CD4-positive, alpha-beta T cell treated with Interleukin-21 for 1 hour (primary cell): ENCODE data around the gene AP3D1.
A peak's percentile ranks its signal among the peaks of the same experiment; 100 is the strongest.
"Not testable (repeated sequence)": the region's sequence is repeated elsewhere in the genome, so short reads cannot be mapped to it uniquely, and the experiment has no call there.

Experiments used
- DNase-seq: peaks from one replicate; pipeline ENCODE4 v3.0.0-alpha.2; 2020

The AP3D1 gene

DNA sequence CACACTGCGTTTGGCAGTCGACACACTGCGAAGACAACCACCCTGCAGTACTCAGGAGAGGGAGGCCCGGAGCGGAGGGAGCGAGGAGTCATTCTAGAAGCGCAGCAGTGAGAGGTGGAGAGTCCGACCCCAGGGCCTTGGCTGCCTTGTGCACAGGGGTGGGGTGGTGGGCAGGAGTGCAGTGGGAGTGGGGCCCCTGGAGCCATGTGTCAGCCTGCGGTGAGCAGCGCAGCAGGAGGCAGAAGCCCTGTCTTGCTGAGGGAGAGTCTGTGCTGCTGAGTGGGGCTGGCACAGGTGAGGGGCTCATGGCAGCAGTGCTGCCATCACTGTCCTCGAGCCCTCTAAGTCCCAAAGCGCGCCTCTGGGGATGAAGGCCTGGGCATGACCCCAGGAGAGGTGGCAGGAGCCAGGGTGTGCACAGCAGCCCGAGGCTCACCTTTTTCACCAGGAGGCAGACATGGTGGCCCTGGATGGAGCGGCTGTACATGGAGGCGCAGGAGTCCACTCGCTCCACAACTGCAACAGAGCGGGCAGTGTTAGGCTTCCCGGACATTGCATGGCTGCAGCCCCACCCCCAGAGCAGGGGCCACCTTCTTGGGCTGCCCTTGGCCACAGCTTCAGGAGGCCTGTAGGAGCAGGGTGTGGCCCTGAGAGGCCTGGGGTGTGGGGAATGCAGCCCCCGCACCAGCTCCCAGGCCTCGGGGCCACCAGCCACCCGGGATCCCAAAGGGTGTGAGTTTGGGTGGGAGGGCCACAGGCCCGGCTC is 42.9 kb downstream of the AP3D1 start:
- DNase-seq, result no peak

DNA sequence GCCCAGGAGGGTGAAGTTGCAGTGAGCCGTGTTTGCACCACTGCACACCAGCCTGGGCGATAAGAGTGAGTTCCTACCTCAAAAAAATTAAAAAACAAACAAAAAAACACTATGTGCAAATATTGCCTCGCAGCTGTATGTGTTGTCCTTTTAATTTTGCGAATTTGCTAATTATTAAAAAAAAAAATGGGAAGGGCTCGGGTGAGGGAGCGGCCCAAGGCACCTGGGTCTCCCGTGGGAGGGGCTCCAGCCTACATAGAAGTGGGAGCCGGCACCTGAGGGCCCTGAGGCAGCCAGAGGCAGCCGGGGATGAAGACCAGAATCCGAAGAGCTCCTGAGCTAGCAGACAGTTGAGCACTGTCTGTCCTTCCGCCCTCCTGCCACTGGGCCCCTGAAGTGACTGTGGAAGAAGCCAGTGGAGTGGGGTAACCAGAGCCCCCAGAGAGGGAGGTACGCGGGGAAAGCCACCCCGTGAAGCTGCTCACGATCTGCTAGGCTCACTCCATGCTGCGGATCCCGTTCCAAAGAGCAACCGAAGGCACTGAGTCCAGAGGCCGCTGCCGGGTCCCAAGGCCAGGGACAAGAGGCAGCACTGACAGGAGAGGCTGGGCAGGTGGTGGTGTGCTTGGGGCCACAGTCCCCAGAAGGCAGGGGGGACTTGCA is 48.2 kb downstream of the AP3D1 start:
- DNase-seq, result no peak

DNA sequence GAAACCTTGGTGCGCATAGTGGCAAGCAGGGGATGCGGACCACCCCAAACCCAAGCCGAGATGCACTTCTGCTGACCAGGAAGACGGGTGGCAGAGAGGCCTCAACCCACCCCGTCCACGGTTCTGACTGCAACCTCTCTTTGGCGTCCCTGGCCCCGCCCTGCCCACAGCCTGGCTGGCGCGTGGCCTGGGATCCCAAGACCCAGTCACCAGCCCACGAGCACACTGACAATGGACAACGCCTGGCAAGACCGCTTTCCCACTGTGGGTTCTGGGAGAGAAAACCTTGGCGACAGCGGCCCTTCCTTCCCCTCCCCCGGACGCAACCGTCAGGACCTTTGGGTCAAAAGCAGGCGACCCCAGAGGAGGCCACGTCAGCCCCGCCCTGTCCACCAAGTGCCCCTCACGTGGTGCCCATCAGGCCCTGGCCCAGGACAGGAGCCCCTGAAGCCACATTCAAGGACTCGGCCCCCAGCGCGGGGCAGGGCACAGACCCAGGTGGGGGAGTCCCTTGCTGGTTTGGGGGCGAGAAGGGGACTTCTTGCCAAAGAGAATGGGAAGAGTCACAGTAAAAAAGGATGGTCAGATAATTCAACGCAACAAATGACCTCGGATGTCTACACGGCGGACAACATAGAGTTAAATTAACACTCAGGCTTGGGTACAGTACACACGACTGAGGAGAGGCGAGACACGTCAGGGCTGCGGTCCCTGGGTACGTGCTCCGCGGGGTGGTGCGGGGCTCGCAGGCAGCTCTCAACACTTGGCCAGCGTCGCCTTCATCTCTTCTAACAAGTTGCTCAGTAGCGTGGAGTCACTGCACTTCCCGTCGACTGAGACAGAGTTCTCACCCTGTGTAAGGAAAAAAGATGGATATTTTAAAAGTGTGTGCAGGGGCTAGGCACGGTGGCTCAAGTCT is 49.7 kb downstream of the AP3D1 start:
- DNase-seq, result no peak

DNA sequence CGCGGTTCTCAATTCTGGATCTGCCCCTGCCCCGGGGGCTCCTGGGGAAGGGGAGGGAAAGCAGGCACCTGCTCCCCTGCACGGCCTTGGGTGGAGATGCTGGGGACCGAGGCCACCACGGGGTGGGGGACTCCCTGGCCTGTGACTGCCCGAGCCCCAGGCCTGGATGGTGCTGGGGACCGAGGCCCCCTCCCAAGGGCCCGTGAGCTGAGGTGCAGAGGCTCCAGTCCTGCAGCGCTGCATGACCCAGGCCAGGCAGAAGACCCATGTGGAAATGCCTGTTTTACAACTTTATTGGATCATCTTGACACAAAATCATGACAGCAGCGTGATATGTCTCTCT is 50.7 kb downstream of the AP3D1 start:
- DNase-seq, result no peak

DNA sequence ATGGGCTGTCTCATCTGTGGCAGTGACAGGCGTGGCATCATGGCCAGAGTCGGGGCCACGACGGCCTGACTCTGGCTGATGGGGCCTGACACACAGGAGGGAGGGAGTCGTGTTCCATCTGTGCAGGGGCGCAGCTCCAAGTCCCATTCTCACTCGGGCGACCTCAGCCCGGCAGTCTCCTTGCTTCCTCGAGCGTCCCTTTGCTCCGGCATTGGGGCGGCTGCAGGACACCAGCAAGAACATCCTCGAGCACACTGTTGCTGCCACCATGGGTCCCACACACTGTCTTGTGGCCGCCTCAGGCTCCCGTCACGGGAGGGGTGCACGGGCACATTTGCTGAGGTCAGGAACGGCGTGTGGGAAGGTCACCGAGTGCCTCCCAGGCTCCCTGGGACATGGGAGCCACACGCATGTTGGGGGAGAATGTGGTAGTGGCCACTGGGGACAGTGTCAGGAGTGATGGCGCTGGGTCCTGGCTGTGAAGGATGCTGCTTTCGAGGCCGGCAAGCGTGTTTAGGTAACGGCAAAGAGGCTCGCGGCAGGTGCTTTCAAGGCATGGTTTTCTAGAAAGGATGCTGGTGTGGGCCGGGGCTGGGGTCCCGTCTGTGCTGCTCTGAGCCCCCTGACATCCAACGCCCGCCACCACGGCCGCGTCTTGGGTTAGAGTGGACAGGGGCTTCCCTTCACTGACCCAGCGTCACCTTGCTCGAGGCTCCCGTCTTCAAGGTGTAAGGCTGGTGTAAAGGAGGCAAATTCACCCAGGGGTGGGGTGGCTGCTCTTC is 51.2 kb downstream of the AP3D1 start:
- DNase-seq, result no peak

DNA sequence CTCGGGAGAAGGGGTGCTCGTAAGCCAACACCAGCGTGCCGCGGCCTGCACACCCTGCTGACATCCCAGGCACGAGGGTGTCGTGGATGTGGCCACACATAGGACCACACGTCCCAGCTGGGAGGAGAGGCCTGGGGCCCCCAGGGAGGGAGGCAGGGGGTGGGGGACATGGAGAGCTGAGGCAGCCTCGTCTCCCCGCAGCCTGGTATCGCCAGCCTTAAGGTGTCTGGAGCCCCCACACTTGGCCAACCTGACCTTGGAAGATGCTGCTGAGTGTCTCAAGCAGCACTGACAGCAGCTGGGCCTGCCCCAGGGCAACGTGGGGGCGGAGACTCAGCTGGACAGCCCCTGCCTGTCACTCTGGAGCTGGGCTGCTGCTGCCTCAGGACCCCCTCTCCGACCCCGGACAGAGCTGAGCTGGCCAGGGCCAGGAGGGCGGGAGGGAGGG is 52.3 kb downstream of the AP3D1 start:
- no peak for DNase-seq

DNA sequence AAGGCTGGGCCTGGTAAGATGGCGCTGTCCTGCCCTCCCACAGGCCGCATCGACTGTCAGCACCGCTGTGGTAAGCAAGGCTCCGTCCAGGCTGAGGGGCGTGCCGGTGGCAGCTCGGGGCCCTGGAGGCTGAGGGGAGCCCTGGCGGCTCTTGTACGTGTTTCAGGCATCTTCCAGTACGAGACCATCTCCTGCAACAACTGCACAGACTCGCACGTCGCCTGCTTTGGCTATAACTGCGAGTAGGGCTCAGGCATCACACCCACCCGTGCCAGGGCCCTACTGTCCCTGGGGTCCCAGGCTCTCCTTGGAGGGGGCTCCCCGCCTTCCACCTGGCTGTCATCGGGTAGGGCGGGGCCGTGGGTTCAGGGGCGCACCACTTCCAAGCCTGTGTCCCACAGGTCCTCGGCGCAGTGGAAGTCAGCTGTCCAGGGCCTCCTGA is 53.5 kb downstream of the AP3D1 start:
- no peak for DNase-seq

DNA sequence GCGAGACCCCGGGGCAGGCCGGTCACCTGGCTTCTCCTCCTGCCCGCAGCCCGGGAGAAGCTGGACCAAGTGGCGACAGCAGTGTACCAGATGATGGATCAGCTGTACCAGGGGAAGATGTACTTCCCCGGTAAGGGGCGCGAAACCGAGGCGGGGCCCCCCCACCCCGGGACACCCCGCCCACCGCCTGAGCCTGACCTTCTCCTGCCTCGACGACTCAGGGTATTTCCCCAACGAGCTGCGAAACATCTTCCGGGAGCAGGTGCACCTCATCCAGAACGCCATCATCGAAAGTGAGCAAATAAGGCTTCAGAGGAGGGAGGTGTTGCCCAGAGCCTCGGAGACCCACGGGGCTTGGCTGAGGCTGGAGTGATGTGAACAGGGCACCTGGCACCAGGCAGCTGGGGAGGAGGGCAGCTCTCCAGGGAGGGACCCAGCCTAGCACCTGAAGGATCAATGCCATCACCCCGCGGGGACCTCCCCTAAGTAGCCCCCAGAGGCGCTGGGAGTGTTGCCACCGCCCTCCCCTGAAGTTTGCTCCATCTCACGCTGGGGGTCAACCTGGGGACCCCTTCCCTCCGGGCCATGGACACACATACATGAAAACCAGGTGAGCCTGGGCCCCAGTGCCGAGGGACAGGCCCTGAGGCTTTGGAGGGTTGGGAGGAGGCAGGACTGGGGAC is 54.0 kb downstream of the AP3D1 start:
- peak; percentile 79 for DNase-seq

DNA sequence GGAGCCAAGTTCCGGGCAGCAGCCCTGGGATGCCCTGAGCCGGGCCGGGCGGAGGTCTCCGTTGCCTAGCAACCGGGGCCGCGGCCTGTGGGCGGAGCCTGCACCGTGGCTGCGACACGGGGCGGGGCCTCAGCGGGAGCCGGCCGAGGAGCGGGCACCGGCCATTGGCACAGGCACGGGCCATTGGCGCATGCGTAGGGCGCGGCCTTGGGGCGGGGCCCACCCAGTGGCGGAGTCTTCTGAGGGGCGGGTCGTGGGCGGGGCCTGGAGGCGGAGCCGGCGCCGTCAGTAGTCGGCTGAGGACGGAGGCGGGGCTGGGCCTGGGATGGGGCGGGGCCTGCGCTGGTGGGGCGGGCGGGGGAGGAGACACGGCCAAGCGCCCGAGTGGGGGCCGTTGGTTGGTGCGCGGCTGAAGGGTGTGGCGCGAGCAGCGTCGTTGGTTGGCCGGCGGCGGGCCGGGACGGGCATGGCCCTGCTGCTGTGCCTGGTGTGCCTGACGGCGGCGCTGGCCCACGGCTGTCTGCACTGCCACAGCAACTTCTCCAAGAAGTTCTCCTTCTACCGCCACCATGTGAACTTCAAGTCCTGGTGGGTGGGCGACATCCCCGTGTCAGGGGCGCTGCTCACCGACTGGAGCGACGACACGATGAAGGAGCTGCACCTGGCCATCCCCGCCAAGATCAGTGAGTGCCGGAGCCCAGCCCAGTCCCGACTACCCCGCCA is 54.7 kb downstream of the AP3D1 start, which contains the start of gene IZUMO4:
TSS of gene IZUMO4 (plus strand) at position 436 of the 723 bp plus-strand sequence. CDS start at position 467, 31 bp downstream.
- DNase-seq, result peak; percentile 99

DNA sequence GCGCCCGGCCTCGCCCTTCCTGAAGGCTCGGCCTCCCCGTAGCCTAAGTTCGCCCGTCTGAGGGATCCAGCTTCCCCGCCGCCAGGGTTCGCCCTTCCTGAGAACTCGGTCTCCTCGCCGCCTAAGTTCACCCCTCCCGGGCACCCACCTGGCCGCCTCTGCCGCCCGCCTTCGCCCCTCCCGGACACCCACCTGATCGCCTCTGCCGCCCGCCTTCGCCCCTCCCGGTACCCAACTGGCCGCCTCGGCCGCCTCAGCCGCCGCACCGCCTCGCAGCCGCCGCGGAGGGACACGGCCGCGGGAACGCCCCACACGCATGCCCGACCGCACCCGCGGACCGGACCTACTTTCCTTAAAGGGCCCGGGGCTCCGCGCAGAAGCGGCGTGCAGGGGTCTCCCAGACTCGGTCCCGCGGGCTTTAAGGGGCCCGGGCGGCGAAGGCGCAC is 55.3 kb downstream of the AP3D1 start, which contains the start of gene MOB3A:
TSS of gene MOB3A (minus strand) at position 293 of the 446 bp plus-strand sequence. CDS start 17,766 bp downstream, outside the sequence.
- peak; percentile 90 for DNase-seq

DNA sequence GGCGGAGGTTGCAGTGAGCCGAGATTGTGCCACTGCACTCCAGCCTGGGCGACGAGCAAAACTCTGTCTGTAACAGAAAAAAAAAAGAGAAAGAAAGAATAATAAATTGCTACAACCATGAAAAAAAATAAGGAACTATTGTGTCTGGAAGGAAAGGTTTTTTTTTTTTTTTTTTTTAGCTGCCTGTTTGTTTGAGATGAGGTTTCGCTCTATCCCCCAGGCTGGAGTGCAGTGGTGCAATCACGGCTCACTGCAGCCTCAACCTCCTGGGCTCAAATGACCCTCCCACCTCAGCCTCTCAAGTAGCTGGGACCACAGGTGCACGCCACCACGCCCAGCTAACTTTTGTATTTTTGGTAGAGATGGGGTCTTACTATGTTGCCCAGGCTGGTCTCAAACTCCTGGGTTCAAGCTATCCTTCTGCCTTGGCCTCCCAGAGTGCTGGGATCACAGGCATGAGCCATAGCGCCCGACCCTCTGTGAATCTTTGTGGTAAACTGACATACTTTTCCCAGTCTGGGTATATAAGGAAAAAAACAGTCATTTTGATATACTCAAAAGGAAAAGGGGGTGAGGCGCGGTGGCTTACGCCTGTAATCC is 59.3 kb downstream of the AP3D1 start:
- not testable (repeated sequence) for DNase-seq

DNA sequence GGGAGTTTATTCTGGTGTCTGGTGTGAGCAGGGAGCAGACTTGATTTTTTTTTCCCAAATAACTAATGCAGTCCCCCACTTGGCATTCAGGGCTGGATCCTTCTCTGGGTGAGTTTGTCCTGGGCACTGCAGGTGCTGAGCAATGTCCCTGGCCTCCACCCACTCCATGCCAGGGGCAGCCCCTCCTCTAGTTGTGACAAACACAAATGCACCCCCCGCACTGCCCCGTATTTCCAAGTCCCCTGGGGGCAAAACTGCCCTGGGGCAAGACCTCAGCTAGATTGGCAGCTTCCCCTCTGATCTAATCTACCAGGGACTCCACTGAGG is 61.7 kb downstream of the AP3D1 start:
- DNase-seq, result no peak

DNA sequence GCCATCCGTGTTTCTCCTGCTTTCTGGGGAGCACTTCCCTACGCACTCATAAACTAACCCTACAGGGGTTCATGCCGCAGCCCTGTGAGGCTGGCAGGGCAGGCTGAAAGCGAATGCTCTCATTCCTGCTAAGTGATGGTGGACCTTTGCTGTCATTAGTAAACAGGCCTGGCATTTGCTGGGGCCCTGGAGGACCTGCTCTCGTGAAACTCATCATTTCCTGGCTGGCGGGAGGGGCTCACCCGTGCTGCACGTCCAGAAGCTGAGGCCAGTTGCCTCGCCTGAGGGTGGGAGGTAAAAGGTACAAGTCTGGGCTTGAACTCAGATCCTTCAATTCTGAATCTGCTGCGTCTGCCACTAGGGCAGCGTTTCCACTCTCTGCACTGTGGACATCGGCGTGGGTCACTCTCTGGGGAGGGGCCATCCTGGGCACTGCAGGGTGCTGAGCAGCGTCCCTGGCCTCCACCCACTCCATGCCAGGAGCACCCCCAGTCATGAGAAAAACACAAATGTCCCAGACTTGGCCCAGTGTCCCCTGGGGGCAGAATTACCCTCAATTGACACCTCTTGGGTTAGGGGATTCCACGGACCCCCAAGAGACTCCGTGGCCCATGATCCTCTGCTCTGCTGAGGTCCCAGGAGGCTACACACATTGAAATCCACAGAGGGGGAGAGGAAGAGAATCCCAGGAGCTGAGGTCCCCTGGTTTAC is 62.2 kb downstream of the AP3D1 start:
- no peak for DNase-seq

DNA sequence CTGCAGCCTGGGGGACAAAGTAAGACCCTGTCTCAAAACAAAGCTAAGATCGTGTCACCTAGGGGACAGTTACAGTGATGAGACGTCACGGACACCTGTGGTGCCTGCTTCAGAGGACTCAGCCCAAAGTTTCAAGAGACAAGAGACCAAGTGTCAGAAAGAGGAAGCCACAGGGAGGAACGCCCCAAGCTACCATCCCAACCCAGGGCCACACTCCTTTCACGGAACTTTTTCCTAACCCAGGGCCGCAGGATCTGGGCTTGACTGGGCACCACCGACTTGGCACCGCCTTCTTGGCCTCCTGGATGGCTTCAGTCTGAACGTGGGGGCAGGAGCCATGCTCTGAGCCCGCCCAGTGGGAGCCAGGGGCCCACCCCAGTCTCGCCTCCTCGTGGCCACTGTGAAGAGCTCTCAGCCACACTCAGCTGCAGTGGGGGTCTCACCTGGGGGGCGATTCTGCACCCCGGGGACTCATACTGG is 63.7 kb downstream of the AP3D1 start:
- DNase-seq, result peak; percentile 52

DNA sequence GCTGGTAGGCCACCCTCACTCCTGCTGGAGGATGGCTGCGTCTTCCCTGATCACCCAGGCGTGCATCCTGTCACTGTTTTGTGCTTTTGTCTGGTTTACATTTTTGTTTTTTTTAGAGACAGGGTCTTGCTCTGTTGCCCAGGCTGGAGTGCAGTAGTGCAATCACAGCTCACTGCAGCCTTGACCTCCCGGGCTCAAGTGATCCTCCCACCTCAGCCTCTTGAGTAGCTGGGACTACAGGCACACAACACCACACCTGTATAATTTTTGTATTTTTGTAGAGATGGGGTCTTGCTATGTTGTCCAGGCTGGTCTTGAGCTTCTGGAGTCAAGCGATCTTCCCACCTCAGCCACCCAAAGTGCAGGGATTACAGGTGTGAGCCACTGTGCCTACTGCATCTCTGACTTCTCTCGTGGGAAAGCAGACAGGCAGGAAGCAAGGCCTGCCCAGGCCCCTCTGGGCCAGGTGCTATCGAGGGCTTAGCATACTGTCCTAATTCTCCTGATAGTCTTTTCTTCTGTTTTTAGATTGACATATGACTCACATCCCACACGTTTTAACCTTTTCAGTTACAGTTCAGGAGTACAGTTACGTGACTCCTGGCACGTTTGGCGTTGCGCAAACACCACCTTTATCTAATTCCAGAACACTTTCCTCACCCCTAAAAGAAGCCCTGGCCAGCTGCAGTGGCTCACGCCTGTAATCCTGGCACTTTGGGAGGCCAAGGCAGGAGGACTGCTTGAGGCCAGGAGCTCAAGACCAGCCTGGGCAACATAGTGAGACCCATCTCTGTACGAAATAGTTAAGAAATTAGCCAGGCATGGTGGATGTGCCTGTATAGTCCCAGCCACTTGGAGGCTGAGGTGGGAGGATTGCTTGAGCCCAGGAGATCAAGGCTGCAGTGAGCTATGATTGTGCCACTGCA is 64.4 kb downstream of the AP3D1 start:
- not testable (repeated sequence) for DNase-seq

DNA sequence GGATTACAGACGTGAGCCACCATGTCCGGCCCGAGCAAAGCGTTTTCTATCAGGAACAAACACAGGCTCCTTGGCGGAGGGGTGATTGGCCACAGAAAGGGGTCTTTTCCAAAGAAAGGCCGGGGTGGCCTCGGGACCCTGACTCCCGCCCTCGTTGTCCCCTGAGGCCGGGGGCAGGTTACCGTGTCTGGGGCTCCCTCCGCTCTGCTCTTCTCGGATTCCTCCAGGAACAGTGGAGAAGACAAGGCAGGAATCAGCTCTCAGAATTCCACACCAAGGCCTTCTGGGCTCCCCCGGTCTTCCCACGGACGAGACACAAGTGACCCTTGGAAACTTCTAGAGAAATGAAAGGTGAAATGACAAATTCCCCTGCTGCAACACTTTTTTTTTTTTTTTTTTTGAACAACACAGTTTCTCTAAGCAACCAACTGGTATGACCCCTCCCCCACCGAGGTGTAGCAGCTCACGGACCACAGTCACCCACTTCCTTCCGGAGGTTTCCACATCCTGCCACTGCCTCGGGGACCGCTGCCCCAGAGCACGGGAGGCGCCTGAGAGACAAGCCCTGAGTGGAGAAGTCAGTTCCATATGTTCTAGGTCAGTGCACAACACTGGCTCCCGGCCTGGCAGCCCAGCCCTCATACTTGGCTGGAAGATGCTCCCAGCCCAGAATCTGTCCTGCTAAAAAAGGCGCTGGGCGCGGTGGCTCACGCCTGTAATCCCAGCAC is 66.2 kb downstream of the AP3D1 start:
- peak; percentile 96 for DNase-seq

DNA sequence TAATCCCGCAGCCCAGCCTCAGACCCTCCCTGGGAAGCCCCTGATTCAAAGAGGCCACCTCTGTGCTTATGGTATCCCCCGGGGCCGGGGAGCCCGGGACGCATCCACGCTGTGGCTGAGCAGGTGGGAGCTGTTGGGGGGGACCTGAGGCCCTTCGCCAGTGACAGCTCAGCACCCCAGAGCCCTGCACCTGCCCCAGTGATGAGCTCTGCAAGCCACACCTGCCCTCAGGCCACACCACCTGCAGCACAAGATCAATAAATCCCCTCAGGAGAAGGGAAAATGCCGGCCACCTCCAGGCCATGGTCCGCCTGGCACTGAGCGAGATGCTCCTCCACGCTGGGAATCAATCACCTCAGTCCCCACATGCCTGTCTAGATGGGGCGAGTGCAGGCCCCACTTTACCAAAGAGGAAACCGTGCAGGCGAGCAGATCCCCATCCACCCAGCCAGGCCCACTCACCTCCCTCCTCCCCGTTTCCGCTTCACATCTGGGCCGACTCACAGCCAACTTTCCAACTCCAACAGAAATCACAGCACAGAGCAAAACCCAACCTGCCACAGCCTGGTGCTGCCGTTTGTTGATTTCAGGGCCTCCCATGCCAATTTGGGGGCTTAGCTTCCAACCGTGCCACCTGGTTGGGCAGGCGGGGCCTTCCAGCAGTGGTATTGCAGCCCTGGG is 68.1 kb downstream of the AP3D1 start:
- peak; percentile 77 for DNase-seq
